ENCODE measurements around the gene TEKTIP1. TPM values are rescaled to one million over a fixed set of nuclear protein-coding genes. Genes with fewer than 3 reads are reported as not detected.

Gene TEKTIP1
- total and polyA plus RNA-seq, 10 of the 15 experiments (the other 5 are each of a cell fraction or from before 2014, with no cell fraction given) = 0.18 to 2.6 (median 0.60) TPM; not detected in 5

DNA sequence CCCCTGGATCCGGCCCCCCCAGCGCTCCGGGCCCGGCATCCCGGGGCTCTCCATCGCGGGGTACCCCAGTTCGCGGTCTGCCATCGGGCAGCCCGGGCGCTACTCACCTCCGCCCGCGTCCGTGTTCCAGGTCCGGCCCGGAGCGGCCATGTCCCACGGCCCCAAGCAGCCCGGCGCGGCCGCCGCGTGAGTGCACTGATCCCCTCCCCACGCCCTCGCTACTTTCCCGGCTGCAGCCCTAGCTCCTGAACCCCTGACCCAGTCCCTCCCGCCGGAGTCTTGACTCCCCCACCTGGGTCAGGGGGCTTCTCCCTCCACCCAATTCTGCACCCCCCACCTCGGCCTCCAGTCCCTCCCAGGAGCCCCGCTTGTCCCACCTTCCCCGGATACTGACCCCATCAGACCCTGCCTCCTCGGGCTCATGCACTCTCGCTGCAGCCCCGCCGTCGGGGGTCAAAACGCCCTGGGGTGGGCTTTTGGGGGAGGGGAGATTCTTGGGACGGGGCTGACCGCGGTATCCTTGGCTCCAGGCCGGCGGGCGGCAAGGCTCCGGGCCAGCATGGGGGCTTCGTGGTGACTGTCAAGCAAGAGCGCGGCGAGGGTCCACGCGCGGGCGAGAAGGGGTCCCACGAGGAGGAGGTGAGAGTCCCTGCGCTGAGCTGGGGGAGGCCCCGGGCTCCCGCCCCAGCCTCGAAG is 34.3 kb downstream of the TEKTIP1 start:
- peak overlapping the region; percentile 99 for H3K4me3 ChIP-seq
- peak overlapping the region; percentile 82 for H3K4me2 ChIP-seq (ENCODE audit: control insufficient read depth, insufficient read depth)
- no peaks in the 10 kb centered on the region for H3K27me3 ChIP-seq (replicated peaks in 1 of 2; ENCODE audit: control insufficient read depth in 2 of 2, insufficient read depth in 2 of 2, low read length in 1 of 2)
- intact Hi-C loops (cut with micrococcal nuclease; ENCODE audit: unreplicated experiment) (loop anchor here (5.0 kb wide), 1 partner anchor 34 kb away; the partner anchor contains the start of gene TBXA2R), in situ Hi-C loops (cut with MboI) (no loop called here)
- peak overlapping the region; percentile 69 for H3K27ac ChIP-seq (ENCODE audit: control insufficient read depth, insufficient read depth)
- BruUV-seq (replicated peaks) = TSS peak; percentile 69
- H3K4me1 ChIP-seq (ENCODE audit: control insufficient read depth, insufficient read depth, low read length) = peaks cover 3% of the 10 kb centered on the region
- H3K79me2 ChIP-seq (ENCODE audit: control insufficient read depth, insufficient read depth, low read length) = peaks cover 3% of the 10 kb centered on the region
- H4K20me1 ChIP-seq (ENCODE audit: control insufficient read depth, insufficient read depth) = no peaks in the 10 kb centered on the region
- no peak for DNase-seq (ENCODE audit: low read depth, low spot score)
- ChIA-PET CTCF (interaction anchor here (0.9 kb wide), 1 partner anchor 26 kb away, joined by 3 read pairs; no protein-coding TSS in a partner anchor), POLR2A (interaction anchor here (0.6 to 1.5 kb wide), 3 partner anchors 16 to 20 kb away, joined by 3 to 6 read pairs (median 3); partner anchors contain the start of gene MFSD12), SMC1A (ENCODE audit: uncharacterized antibody, unreplicated experiment) (no interaction called here), RAD21 (ENCODE audit: unreplicated experiment) (no interaction called here)
- peak; percentile 49 for ATAC-seq
- no peaks in the 10 kb centered on the region; a peak in 2 of 4 replicates for H3K36me3 ChIP-seq (ENCODE audit: control insufficient read depth in 2 of 2, insufficient read depth in 2 of 2, low read length in 1 of 2)
- H3K9ac ChIP-seq (ENCODE audit: control insufficient read depth, insufficient read depth, low read length) = peak overlapping the region; percentile 80
- no peak for FAIRE-seq
- H3K9me3 ChIP-seq (replicated peaks; ENCODE audit: control insufficient read depth, insufficient read depth, low read length) = no peaks in the 10 kb centered on the region
- H2AFZ ChIP-seq (ENCODE audit: control insufficient read depth, low read depth, low read length) = peak overlapping the region; percentile 58
- WGBS (ENCODE audit: insufficient coverage, insufficient replicate concordance, low lambda C conversion rate, missing lambda C conversion rate) = 2% methylated on average over 60 of the region's 60 CpGs
- no peak for TF ChIP-seq ZNF274 (IDR thresholded peaks at IDR 0.05; ENCODE audit: insufficient read depth, insufficient read length)
- no peak for TF ChIP-seq POLR2AphosphoS2 (IDR thresholded peaks at IDR 0.05; ENCODE audit: low read depth, low read length)
- no peak for TF ChIP-seq MEF2B (IDR thresholded peaks at IDR 0.05; ENCODE audit: partially characterized antibody, poor library complexity, severe bottlenecking)
- no peak for TF ChIP-seq EZH2 (IDR thresholded peaks at IDR 0.05; ENCODE audit: borderline replicate concordance, control insufficient read depth, low read depth, low read length)
- TF ChIP-seq STAT1 (conservative IDR thresholded peaks at IDR 0.05) = no peak
- TF ChIP-seq POLR2AphosphoS5 (IDR thresholded peaks at IDR 0.05; ENCODE audit: low read length) = no peak
- TF ChIP-seq DPF2 (IDR thresholded peaks at IDR 0.05) = peak; percentile 34; the same call in 1 of the 2 replicates
- no peak for TF ChIP-seq TCF3 (IDR thresholded peaks at IDR 0.05; ENCODE audit: borderline replicate concordance, insufficient read depth, low read depth, low read length)
- TF ChIP-seq LARP7 (IDR thresholded peaks at IDR 0.05) = no peak
- TF ChIP-seq NR2F1 (conservative IDR thresholded peaks at IDR 0.05) = peak; percentile 19; the same call in 1 of the 2 replicates
- no peak; a peak in 1 of 3 replicates for TF ChIP-seq EGR1 (IDR thresholded peaks at IDR 0.05; ENCODE audit: borderline replicate concordance in 1 of 2, low read depth in 2 of 2, low read length in 2 of 2)
- TF ChIP-seq SMC3 (IDR thresholded peaks at IDR 0.05; ENCODE audit: borderline replicate concordance, low read length) = no peak
- TF ChIP-seq, protein P1, sequence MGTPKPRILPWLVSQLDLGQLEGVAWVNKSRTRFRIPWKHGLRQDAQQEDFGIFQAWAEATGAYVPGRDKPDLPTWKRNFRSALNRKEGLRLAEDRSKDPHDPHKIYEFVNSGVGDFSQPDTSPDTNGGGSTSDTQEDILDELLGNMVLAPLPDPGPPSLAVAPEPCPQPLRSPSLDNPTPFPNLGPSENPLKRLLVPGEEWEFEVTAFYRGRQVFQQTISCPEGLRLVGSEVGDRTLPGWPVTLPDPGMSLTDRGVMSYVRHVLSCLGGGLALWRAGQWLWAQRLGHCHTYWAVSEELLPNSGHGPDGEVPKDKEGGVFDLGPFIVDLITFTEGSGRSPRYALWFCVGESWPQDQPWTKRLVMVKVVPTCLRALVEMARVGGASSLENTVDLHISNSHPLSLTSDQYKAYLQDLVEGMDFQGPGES (IDR thresholded peaks at IDR 0.05) = no peak
- TF ChIP-seq KAT2A (conservative IDR thresholded peaks at IDR 0.05; ENCODE audit: control insufficient read depth, low read depth, low read length) = no peak
- no peak for TF ChIP-seq HDGF (IDR thresholded peaks at IDR 0.05)
- TF ChIP-seq POLR2A (IDR thresholded peaks at IDR 0.05; ENCODE audit: low read depth, low read length) = peak; percentile 46
- no peak for TF ChIP-seq IRF4 (IDR thresholded peaks at IDR 0.05; ENCODE audit: low read depth, low read length)
- TF ChIP-seq BACH1 (IDR thresholded peaks at IDR 0.05; ENCODE audit: borderline replicate concordance) = peak; percentile 55
- TF ChIP-seq, protein P2, sequence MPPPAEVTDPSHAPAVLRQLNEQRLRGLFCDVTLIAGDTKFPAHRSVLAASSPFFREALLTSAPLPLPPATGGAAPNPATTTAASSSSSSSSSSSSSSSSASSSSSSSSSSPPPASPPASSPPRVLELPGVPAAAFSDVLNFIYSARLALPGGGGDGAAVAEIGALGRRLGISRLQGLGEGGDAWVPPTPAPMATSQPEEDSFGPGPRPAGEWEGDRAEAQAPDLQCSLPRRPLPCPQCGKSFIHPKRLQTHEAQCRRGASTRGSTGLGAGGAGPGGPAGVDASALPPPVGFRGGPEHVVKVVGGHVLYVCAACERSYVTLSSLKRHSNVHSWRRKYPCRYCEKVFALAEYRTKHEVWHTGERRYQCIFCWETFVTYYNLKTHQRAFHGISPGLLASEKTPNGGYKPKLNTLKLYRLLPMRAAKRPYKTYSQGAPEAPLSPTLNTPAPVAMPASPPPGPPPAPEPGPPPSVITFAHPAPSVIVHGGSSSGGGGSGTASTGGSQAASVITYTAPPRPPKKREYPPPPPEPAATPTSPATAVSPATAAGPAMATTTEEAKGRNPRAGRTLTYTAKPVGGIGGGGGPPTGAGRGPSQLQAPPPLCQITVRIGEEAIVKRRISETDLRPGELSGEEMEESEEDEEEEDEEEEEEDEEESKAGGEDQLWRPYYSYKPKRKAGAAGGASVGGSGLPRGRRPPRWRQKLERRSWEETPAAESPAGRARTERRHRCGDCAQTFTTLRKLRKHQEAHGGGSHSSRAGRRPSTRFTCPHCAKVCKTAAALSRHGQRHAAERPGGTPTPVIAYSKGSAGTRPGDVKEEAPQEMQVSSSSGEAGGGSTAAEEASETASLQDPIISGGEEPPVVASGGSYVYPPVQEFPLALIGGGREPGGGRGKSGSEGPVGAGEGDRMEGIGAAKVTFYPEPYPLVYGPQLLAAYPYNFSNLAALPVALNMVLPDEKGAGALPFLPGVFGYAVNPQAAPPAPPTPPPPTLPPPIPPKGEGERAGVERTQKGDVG (CRISPR knock-in tag; IDR thresholded peaks at IDR 0.05) = no peak
